ENCODE measurements around the gene ITIH3. TPM values are rescaled to one million over a fixed set of nuclear protein-coding genes. Genes with fewer than 3 reads are reported as not detected.

ITIH3 gene
- total RNA-seq, 2 donors from 2014 or later, result not detected

- 91 to 94% methylated on average over 7 to 9 of the region's 9 CpGs for WGBS, 2 experiments (ENCODE audit: insufficient coverage in 1 of 2, insufficient read length in 1 of 2)
- no peaks in the 10 kb centered on the region for H3K27me3 Mint-ChIP-seq (ENCODE audit: insufficient read depth)
- H3K4me3 ChIP-seq (ENCODE audit: low read length), result no peak overlapping the region
- no peak overlapping the region for H3K27ac ChIP-seq (ENCODE audit: low read depth, low read length)
- no peaks in the 10 kb centered on the region for H3K4me1 ChIP-seq (ENCODE audit: control insufficient read depth, insufficient read depth, low read length)
- H3K36me3 ChIP-seq (ENCODE audit: control insufficient read depth, insufficient read depth, low read length), result no peaks in the 10 kb centered on the region
- H3K9ac ChIP-seq (ENCODE audit: extremely low read depth, low read length, poor library complexity, severe bottlenecking), result no peak overlapping the region
- H3K36me3 Mint-ChIP-seq (ENCODE audit: low read depth), result no peaks in the 10 kb centered on the region
- H3K9me3 ChIP-seq (ENCODE audit: control insufficient read depth, low read length), result no peaks in the 10 kb centered on the region
- H3K27me3 ChIP-seq (ENCODE audit: control insufficient read depth, insufficient read depth, low read length, poor library complexity, severe bottlenecking), result no peaks in the 10 kb centered on the region
- no peak for DNase-seq
- no peaks in the 10 kb centered on the region for H3K9me3 Mint-ChIP-seq
- no peaks in the 10 kb centered on the region for H3K4me1 Mint-ChIP-seq
- no peak overlapping the region for H3K27ac Mint-ChIP-seq
- no peak overlapping the region for H3K4me3 Mint-ChIP-seq
- no peak for TF ChIP-seq CTCF (conservative IDR thresholded peaks at IDR 0.05)
Measured at GRCh38 chr3:52796411-52796810, 1.8 kb downstream of the ITIH3 start.

DNA sequence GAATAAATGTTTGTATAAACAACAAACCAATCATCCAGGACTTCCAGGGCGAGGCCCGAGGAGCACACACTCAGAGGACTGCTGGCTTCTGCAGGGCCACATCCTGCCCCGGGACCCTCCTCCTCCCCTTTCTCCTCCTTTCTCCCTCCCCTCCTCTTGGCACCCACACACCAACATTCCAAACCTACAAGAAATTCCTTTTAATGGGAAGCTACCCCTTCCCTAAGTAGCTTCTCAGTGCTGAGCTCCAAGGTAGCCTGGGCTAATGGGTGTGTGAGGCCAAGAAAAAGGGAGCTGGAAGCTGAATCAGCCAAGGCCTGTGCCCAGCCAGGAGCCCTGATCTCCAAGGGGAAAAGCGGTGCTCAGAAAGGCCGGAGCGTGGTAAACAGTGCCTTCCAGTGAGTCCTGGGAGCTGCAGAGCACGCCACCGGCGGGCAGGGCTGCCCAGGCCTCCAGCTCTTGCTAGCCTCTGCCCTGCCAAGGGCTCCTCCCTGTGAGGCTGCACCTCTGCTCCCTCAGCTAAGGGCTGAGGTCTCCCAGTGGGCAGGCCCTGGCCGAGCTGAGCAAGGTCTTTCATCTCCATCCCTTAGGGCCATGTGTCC lies 3.9 kb downstream of the ITIH3 start:
- Histone ChIP-seq H3K9me3 (ENCODE audit: control insufficient read depth, low read length) (no peaks in the 10 kb centered on the region), H3K9ac (ENCODE audit: extremely low read depth, low read length, poor library complexity, severe bottlenecking) (no peak overlapping the region), H3K4me1 (ENCODE audit: control insufficient read depth, insufficient read depth, low read length) (no peaks in the 10 kb centered on the region), H3K27me3 (ENCODE audit: control insufficient read depth, insufficient read depth, low read length, poor library complexity, severe bottlenecking) (no peaks in the 10 kb centered on the region), H3K27ac (ENCODE audit: low read depth, low read length) (no peak overlapping the region), H3K36me3 (ENCODE audit: control insufficient read depth, insufficient read depth, low read length) (no peaks in the 10 kb centered on the region), H3K4me3 (ENCODE audit: low read length) (no peak overlapping the region)
- no peaks in the 10 kb centered on the region for H3K36me3 Mint-ChIP-seq (ENCODE audit: low read depth)
- H3K4me3 Mint-ChIP-seq, result no peak overlapping the region
- H3K27me3 Mint-ChIP-seq (ENCODE audit: insufficient read depth), result no peaks in the 10 kb centered on the region
- no peaks in the 10 kb centered on the region for H3K4me1 Mint-ChIP-seq
- no peak overlapping the region for H3K27ac Mint-ChIP-seq
- WGBS, 2 experiments (ENCODE audit: insufficient coverage in 1 of 2, insufficient read length in 1 of 2), result 91 to 96% methylated on average over 4 to 10 of the region's 10 CpGs
- no peaks in the 10 kb centered on the region for H3K9me3 Mint-ChIP-seq
- DNase-seq, result no peak
- no peak for TF ChIP-seq CTCF (conservative IDR thresholded peaks at IDR 0.05)

GRCh38 chr3:52798978-52799476 lies 4.4 kb downstream of the ITIH3 start:
- H3K9ac ChIP-seq (ENCODE audit: extremely low read depth, low read length, poor library complexity, severe bottlenecking), result no peak overlapping the region
- no peaks in the 10 kb centered on the region for H3K9me3 ChIP-seq (ENCODE audit: control insufficient read depth, low read length)
- no peak overlapping the region for H3K4me3 ChIP-seq (ENCODE audit: low read length)
- 62 to 78% methylated on average over 9 to 14 of the region's 14 CpGs for WGBS, 2 experiments (ENCODE audit: insufficient coverage in 1 of 2, insufficient read length in 1 of 2)
- DNase-seq, result peak; percentile 92
- H3K36me3 ChIP-seq (ENCODE audit: control insufficient read depth, insufficient read depth, low read length), result no peaks in the 10 kb centered on the region
- no peaks in the 10 kb centered on the region for H3K4me1 ChIP-seq (ENCODE audit: control insufficient read depth, insufficient read depth, low read length)
- no peaks in the 10 kb centered on the region for H3K9me3 Mint-ChIP-seq
- no peak overlapping the region for H3K27ac ChIP-seq (ENCODE audit: low read depth, low read length)
- H3K36me3 Mint-ChIP-seq (ENCODE audit: low read depth), result no peaks in the 10 kb centered on the region
- H3K27me3 Mint-ChIP-seq (ENCODE audit: insufficient read depth), result no peaks in the 10 kb centered on the region
- no peak overlapping the region for H3K27ac Mint-ChIP-seq
- H3K4me3 Mint-ChIP-seq, result no peak overlapping the region
- H3K27me3 ChIP-seq (ENCODE audit: control insufficient read depth, insufficient read depth, low read length, poor library complexity, severe bottlenecking), result no peaks in the 10 kb centered on the region
- no peaks in the 10 kb centered on the region for H3K4me1 Mint-ChIP-seq
- peak; percentile 85 for TF ChIP-seq CTCF (conservative IDR thresholded peaks at IDR 0.05)

Data from endodermal cell (in vitro differentiated cells).